Tibial nerve (tissue), 3 donors: Measurements from ENCODE around the gene CEP19.

ENCODE experiments used
- CTCF ChIP-seq, 5 experiments: fragments of 200-600 bp in 3 of 5; fragments of 450-650 bp in 2 of 5; sonication (generic) in 3 of 5; IDR thresholded peaks; one replicate each; pipeline ENCODE4 v1.5.1; 2016 to 2019; ENCODE audit warnings: antibody characterized with exemption in 5 of 5, mild to moderate bottlenecking in 3 of 5, moderate library complexity in 2 of 5
- POLR2A ChIP-seq, 2 donors: fragments of 450-650 bp; IDR thresholded peaks; one replicate each; pipeline ENCODE4 v1.6.1; 2017; ENCODE audit warnings: antibody characterized with exemption in 2 of 2, mild to moderate bottlenecking in 2 of 2, moderate library complexity in 2 of 2

GRCh38 chr3:196695849-196696226, 16.2 kb downstream of the CEP19 start:
- TF ChIP-seq CTCF (IDR thresholded peaks at IDR 0.05), result no peak
- TF ChIP-seq POLR2A (IDR thresholded peaks at IDR 0.05), result no peak
